MM.1S (cell line): ENCODE results near the gene PSEN2.

Source experiments
- DNase-seq: peaks from one replicate; pipeline ENCODE4 v3.0.0-alpha.2; 2015
- H2AFZ ChIP-seq: fragments of 300-600 bp; sonication (generic); 2 replicates; pipeline ENCODE4 v1.6.0; 2016; ENCODE audit warnings: antibody characterized with exemption, low read length
- H3F3A ChIP-seq: fragments of 300-600 bp; sonication (generic); 2 replicates; pipeline ENCODE4 v1.6.1; 2016; ENCODE audit warnings: mild to moderate bottlenecking, antibody characterized with exemption, low read length, moderate library complexity, mixed read lengths; ENCODE audit not compliant: insufficient read depth
- H3K27ac ChIP-seq: fragments of 300-600 bp; sonication (generic); 2 replicates; pipeline ENCODE4 v1.5.1; 2016; ENCODE audit warnings: mild to moderate bottlenecking, low read length
- H3K27me3 ChIP-seq: fragments of 300-600 bp; sonication (generic); replicated peaks from 2 replicates; pipeline ENCODE4 v1.6.0; 2016; ENCODE audit warnings: low read length; ENCODE audit not compliant: insufficient read depth
- H3K36me3 ChIP-seq: fragments of 300-600 bp; sonication (generic); replicated peaks from 2 replicates; pipeline ENCODE4 v1.6.1; 2016; ENCODE audit warnings: mild to moderate bottlenecking, low read length, mixed read lengths; ENCODE audit not compliant: insufficient read depth
- H3K4me1 ChIP-seq: fragments of 300-600 bp; sonication (generic); 2 replicates; pipeline ENCODE4 v1.6.1; 2016; ENCODE audit warnings: low read length, mixed read lengths
- H3K4me2 ChIP-seq: fragments of 300-600 bp; sonication (generic); 2 replicates; pipeline ENCODE4 v1.6.0; 2016; ENCODE audit warnings: low read depth, low read length
- H3K4me3 ChIP-seq: fragments of 300-600 bp; sonication (generic); 2 replicates; pipeline ENCODE4 v1.5.1; 2016; ENCODE audit warnings: low read length, mixed read lengths
- H3K79me2 ChIP-seq: fragments of 300-600 bp; sonication (generic); 2 replicates; pipeline ENCODE4 v1.6.1; 2016; ENCODE audit warnings: mixed run types, low read length, mixed read lengths
- H3K9ac ChIP-seq: fragments of 300-600 bp; sonication (generic); 2 replicates; pipeline ENCODE4 v1.6.1; 2016; ENCODE audit warnings: low read length, mixed read lengths
- H3K9me2 ChIP-seq: fragments of 300-600 bp; sonication (generic); replicated peaks from 2 replicates; pipeline ENCODE4 v1.6.1; 2016; ENCODE audit warnings: mild to moderate bottlenecking, low read length, mixed read lengths; ENCODE audit not compliant: insufficient read depth
- H3K9me3 ChIP-seq: fragments of 300-600 bp; sonication (generic); replicated peaks from 2 replicates; pipeline ENCODE4 v1.6.1; 2016; ENCODE audit warnings: mild to moderate bottlenecking, low read length, mixed read lengths; ENCODE audit not compliant: insufficient read depth
- H4K20me1 ChIP-seq: fragments of 300-600 bp; sonication (generic); 2 replicates; pipeline ENCODE4 v1.6.1; 2016; ENCODE audit warnings: mild to moderate bottlenecking, low read length, moderate library complexity, mixed read lengths; ENCODE audit not compliant: insufficient read depth
- CTCF ChIP-seq: fragments of 300-600 bp; sonication (generic); IDR thresholded peaks from 2 replicates; pipeline ENCODE4 v1.5.1; 2016; ENCODE audit warnings: antibody characterized with exemption, low read length, mixed read lengths
- EZH2 ChIP-seq: fragments of 300-600 bp; sonication (generic); optimal IDR thresholded peaks from 2 replicates; pipeline ENCODE3; 2017; ENCODE audit warnings: low read depth, mild to moderate bottlenecking, antibody characterized with exemption, low read length, mixed read lengths
- EZH2phosphoT487 ChIP-seq: fragments of 300-600 bp; sonication (generic); IDR thresholded peaks from 2 replicates; pipeline ENCODE4 v1.6.1; 2018; ENCODE audit warnings: antibody characterized with exemption, low read length

Gene PSEN2

GRCh38 chr1:226873771-226874578 is 3.6 kb downstream of the PSEN2 start:
- no peak for TF ChIP-seq EZH2
- no peak for TF ChIP-seq CTCF
- no peak for TF ChIP-seq EZH2phosphoT487
- no peak overlapping the region for H3K27ac ChIP-seq
- H3K9ac ChIP-seq: no peak overlapping the region
- H2AFZ ChIP-seq: no peak overlapping the region
- no peaks in the 10 kb centered on the region for H4K20me1 ChIP-seq
- no peaks in the 10 kb centered on the region for H3K9me3 ChIP-seq
- no peaks in the 10 kb centered on the region for H3K27me3 ChIP-seq
- no peak overlapping the region for H3K4me2 ChIP-seq
- no peaks in the 10 kb centered on the region for H3K9me2 ChIP-seq
- H3K4me1 ChIP-seq: 0 out of 2 replicates have a peak, but pooled peaks cover 13% of the 10 kb centered on the region
- no peak for DNase-seq
- no peak overlapping the region for H3K4me3 ChIP-seq
- no peaks in the 10 kb centered on the region; the same call in 1 of the 2 replicates for H3F3A ChIP-seq
- H3K79me2 ChIP-seq: peaks cover 20% of the 10 kb centered on the region
- no peaks in the 10 kb centered on the region for H3K36me3 ChIP-seq

GRCh38 chr1:226874579-226875425 is 4.4 kb downstream of the PSEN2 start:
- Histone ChIP-seq H3K9ac (no peak overlapping the region), H3K4me3 (no peak overlapping the region), H3K4me2 (no peak overlapping the region), H3K36me3 (no peaks in the 10 kb centered on the region), H3K9me3 (no peaks in the 10 kb centered on the region), H4K20me1 (no peaks in the 10 kb centered on the region), H3K9me2 (no peaks in the 10 kb centered on the region), H3K27me3 (no peaks in the 10 kb centered on the region), H3F3A (no peaks in the 10 kb centered on the region; the same call in 1 of the 2 replicates), H3K27ac (no peak overlapping the region), H3K79me2 (peaks cover 20% of the 10 kb centered on the region), H3K4me1 (0 out of 2 replicates have a peak, but pooled peaks cover 13% of the 10 kb centered on the region), H2AFZ (no peak overlapping the region)
- DNase-seq: no peak
- TF ChIP-seq CTCF (no peak), EZH2 (no peak), EZH2phosphoT487 (no peak)

- TF ChIP-seq EZH2phosphoT487 (no peak), CTCF (no peak), EZH2 (no peak)
- H2AFZ ChIP-seq: no peak overlapping the region
- H3K36me3 ChIP-seq: no peaks in the 10 kb centered on the region
- 0 out of 2 replicates have a peak, but pooled peaks cover 9% of the 10 kb centered on the region for H3K4me1 ChIP-seq
- H3F3A ChIP-seq: no peaks in the 10 kb centered on the region
- H3K4me2 ChIP-seq: no peak overlapping the region
- peaks cover 19% of the 10 kb centered on the region for H3K79me2 ChIP-seq
- no peaks in the 10 kb centered on the region for H3K9me2 ChIP-seq
- H3K27me3 ChIP-seq: no peaks in the 10 kb centered on the region
- no peaks in the 10 kb centered on the region for H3K9me3 ChIP-seq
- no peak overlapping the region for H3K9ac ChIP-seq
- DNase-seq: no peak
- H4K20me1 ChIP-seq: no peaks in the 10 kb centered on the region
- no peak overlapping the region for H3K27ac ChIP-seq
- no peak overlapping the region for H3K4me3 ChIP-seq
These were observed 5.4 kb downstream of the PSEN2 start for GRCh38 chr1:226875641-226876295.
